ENCODE results near the gene POC1A. TPM values are rescaled to one million over a fixed set of nuclear protein-coding genes. Genes with fewer than 3 reads are reported as not detected.
"Not testable (repeated sequence)": the region's sequence is repeated elsewhere in the genome, so short reads cannot be mapped to it uniquely, and the experiment has no call there.

The POC1A gene
- polyA plus RNA-seq, 3 donors: 7.0 to 8.2 (median 8.1) TPM

DNA sequence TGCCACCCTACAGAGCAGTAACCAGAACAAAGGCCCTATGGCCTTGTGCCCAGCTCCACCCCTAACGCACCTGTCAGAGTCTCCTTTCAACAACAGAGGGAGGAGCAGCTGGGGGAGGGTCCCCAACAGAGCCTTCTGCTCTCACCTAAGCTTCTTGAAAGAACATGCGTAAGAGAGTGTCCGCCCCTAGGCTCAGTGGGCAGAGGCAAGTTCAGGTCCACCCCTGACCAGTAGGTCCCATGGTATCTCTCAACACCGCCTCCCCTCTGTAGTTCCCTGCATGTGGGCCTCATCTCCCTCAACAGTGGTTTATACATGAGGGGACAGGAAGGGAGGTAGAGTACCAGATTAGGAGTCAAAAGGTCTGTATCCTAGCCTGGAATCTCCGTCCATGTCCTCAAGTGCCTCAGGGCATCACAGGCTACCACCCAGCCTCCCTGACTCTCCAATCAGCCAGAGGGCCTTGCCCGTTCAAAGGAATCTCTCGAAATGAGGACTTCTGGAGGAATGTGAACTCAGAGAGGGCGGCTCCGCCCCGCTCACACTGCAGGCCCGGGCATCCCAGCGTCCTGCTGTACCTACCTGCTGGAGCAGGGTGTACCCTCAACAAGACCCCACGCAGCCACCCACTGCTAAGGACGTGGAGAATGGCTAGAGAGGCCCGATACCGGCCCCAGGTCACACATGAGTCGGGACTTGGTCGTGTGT, 680 bp downstream of the POC1A start:
- DNase-seq (ENCODE audit: low read depth in 3 of 3, low spot score in 2 of 3): no peak

DNA sequence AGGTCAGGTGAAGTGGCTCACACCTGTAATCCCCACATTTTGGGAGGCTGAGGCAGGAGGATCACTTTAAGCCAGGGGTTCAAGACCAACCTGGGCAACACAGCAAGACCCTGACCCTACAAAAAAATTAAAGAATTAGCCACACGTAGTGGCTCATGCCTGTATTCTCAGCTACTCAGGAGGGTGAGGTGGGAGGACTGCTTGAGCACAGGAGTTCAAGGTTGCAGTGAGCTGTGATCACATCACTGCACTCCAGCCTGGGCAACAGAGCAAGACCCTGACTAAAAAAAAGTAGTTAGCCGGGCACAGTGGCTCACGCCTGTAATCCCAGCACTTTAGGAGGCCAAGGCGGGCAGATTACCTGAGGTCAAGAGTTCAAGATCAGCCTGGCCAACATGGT, 2.2 kb downstream of the POC1A start:
- not testable (repeated sequence) for DNase-seq (ENCODE audit: low read depth in 3 of 3, low spot score in 2 of 3)

DNA sequence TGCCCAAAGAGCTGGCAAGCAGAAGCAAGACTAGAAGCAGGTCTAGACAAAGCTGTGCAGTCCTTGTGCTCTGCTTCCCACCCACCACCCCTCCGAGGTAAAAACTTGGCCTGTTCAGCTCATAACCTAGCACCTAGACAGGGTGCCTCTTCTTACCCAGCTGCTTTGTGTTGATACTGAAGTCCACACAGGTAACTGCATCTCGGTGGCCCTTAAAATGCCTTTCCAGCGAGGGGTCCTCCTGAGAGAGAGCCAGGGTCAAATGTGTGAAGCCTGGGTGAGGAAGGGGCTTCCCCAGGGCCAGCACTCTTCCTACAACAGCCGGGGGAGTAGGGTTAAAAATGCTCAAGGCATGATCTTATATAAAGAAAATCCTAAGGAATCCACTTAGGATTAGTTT, 3.4 kb downstream of the POC1A start:
- no peak for DNase-seq (ENCODE audit: low read depth in 3 of 3, low spot score in 2 of 3)

DNA sequence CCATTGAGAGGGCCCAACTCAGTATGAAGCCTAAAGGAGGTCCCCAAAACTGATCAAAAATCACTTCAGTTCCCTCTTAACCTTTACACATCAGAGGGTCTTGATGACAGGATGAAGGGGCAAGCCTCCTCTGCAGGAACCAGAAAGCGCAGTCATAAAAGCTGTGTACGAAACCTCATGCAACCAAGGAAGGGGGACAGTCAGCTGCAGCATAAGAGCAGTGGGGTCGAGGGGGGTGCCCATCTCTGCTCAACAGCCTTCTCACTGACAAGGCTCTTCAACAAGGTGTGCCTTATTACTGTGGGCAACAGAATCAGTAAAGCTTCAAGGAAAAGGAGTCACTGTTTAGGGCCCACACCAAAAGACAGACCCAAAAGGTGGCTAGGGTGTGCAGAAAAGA, 3.9 kb downstream of the POC1A start:
- DNase-seq (ENCODE audit: low read depth in 3 of 3, low spot score in 2 of 3): no peak

DNA sequence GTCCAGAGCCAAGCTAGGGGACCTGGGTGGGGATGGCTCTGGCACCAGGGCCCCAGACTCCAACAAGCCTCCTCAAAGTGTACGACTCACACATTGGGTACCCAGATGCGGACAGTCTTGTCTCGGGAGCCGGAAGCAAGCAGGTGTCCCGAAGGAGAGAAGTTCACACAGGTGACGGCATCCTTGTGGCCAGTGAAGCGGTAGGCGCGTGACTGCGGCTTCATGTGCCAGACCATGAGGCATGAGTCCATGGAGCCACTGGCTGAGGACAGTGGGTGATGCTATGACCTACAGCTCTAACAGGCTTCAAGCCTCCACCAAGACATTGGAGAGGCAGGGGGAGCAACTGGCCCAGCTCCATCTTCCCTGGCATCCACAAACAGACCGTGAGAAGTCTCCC, 4.5 kb downstream of the POC1A start:
- DNase-seq (ENCODE audit: low read depth in 3 of 3, low spot score in 2 of 3): no peak

DNA sequence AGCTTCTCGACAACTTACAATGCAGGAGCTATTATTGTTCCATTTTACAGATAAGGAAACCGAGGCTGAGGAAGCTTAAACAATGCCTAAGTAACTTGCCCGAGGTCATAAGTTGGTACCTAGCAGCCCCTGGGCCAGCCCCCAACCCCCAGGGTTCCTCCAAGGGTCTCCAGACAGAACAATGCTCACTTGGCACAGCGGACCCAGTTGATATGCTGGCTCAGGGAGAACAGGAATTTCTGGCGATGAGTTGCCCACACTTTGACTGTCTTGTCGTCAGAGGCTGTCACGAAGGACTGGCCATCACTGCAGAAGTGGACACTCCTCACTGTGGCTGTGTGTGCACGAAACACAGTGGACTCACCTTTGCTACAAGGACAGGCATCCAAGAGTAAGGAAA, 5.2 kb downstream of the POC1A start:
- DNase-seq (ENCODE audit: low read depth in 3 of 3, low spot score in 2 of 3): no peak

DNA sequence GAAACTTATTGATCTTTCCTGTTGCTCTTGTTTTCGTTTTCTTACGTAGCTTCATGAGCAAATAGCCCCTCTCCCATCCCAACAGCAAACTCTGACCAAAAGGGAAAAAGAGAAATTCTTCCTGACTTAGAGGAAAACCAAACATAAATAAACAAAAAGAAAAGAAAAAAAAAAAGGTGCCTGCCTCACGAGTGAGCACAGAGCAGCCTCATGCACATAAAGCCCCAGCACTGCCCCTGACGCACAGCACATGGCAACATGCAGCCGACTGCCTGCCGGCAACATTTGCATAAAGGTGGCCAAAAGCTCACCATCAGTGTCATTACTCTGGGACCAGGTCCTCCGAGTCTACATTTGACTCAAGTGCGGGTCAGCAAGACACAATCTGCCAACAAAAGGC, 6.4 kb downstream of the POC1A start:
- DNase-seq (ENCODE audit: low read depth in 3 of 3, low spot score in 2 of 3): no peak

DNA sequence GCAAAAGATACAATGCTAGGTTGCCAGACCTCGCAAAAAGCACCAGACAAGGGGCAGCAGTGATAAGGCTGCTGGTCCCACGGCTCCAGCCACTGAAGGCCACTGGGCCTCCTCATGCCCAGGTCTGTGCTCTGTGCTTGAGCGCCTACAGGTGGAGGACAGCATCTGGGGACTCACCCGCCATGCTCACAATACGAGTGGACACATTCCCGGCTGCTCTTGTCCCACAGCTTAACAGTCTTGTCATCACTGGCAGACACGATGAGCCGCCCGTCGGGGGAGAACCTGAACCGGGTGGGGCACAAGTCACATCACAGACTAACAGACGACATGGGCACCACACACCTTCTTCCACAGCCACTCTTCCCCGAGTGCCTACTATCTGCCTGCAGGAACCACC, 7.4 kb downstream of the POC1A start:
- no peak for DNase-seq (ENCODE audit: low read depth in 3 of 3, low spot score in 2 of 3)

DNA sequence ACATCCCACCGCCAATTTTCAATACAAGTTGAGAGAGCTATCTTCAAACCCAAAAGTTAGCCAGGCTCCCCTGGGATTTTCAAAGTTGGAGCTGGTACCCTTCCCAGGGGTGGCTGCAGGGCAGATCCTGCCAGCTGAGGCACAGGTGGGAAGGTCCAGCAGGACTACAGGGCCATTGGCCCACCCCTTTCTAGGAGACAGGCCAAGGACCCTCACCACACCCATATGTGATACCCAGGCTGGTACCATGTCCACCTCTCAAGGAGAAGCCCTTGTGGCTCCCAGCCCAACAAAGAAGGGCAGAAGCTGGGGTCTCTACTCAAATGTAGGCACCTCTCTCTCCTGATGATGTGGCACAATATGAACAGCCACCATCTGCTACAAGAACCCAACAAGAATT, 8.0 kb downstream of the POC1A start:
- no peak for DNase-seq (ENCODE audit: low read depth in 3 of 3, low spot score in 2 of 3)

DNA sequence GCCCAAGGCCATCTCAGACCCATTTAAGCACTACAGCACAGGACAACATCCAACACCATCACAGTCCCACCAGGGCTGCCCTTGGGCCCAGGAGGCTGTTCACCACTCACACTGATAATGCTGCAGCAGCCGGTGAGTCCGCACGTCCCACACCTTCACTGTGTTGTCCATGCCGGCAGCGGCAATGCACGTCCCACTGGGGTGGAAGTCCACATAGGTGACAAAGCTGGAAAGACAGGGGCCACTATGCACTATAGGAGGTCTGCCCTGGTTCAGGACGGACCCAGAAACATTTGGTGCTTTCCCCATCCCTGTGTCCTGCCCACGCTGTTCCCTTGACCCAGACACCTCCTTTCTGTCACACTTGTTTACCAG, 8.5 kb downstream of the POC1A start:
- DNase-seq (ENCODE audit: low read depth in 3 of 3, low spot score in 2 of 3): no peak

DNA sequence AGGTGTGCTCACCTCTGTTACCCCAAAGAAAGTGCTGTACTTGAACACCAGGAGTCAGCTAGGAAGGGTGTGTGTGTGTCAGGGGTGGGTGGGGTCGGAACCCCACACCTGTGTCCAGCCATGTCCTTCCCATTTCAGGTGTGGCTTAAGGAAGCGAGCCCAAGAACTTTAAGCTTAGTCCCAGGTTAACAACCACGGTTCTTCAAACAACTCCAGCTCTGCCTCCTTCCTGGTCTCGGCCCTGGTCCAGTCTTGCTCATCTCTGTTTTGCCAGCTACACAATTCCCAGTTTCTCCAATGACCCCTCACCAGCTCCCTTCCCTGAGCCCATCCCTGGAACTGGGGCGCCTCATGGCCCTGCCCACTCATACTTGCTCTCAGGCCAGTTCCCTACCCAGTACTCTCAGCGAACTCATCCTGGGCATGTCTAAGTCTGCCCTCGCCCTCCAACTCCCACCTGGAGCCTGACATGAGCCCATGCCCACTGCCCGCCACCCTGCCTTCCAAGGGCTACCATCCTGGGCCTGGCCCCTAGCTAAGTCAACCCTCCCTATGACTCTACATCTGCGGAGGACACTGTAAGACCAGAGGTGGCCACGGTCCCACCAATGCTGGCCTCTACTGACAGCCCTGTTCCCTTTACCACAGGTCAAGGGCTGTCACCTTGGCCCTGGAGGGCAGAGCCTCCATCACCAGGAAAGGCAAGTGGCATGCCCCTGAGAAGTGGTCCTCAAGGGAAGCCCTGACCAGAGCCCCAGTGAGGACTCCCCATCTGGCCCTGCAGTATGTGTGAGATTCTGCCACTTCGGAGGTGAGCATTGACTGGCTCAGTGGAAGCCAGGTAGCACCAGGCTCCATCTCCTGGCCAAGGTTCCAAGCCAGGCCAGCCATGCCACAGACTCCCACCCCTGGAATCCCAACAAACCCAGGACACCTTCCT, 9.2 kb downstream of the POC1A start:
- no peak for DNase-seq (ENCODE audit: low read depth in 3 of 3, low spot score in 2 of 3)

DNA sequence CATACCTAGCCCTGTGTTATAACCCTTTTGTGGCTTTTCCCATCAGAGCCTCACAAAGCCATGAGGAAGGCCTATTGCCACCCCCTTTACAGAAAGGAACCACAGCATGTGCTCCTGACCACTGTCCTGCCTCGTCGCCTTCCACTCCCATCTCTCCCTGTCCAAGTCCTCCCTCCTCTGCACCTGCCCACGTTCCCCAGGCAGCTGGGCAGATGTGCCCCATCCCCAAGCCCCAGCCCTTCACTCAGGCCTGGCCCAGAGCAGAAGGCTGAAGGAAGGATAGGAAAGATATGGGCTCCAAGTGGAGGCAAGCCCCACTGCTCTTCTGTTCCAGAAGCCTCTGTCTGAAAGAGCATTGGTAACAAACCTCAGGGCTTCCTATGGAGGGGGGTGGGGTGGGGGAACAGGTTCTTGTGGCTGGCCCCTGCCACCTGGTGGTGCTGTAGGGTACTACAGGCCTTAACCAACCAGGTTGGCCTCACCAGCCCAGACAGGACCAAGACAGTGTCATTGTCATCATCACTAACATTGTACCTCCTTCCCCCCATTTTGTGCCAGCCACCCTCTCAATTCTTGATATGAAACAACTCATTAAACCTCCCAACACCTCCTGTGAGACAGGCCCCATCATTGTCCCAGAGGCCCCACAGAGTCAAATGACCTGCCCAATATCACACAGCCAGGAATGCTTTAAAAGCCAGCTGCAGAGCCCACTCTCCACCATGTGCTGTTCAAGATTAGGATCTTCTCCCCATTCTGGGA, 10.0 kb downstream of the POC1A start:
- peak; percentile 33 to 63 (median 42) for DNase-seq (ENCODE audit: low read depth in 3 of 3, low spot score in 2 of 3)

DNA sequence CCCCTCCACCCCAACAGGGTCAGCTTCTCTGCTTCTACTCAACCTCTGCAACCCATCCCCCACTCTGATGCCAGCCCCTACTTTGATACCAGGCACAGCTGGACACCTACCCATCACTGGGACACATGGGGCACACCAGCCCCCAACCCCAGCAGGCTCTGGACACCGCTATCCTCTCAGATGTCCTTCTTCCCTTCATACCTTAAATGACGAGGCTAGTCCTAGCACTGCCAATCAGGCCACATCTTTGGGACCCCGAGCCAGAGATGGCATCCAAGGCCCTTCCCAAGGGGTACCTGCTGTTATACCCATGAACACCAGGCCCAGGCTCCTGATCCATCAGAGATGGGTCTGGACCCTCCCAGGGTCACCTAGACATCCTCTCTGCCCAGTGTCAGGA, 10.6 kb downstream of the POC1A start:
- no peak for DNase-seq (ENCODE audit: low read depth in 3 of 3, low spot score in 2 of 3)

DNA sequence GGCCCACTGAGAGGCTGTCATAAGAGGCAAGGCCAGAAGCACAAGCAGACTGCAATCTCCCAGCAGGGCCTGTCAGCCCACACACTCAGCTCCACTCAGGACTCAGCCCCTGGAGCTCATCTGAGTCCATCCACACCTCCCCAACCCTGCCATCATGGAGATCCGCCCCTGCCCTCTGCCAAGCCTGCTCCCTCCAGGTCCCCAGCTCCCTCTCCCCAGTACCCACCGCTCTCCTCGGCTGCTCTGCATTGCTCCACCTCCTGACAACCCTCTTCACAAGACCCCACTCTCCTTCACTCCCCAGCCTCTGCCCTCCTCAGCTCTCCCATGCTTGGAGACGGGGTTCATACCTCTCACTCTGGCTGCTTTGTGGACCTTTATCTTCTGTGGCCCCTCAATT, 11.1 kb downstream of the POC1A start:
- DNase-seq (ENCODE audit: low read depth in 3 of 3, low spot score in 2 of 3): no peak

DNA sequence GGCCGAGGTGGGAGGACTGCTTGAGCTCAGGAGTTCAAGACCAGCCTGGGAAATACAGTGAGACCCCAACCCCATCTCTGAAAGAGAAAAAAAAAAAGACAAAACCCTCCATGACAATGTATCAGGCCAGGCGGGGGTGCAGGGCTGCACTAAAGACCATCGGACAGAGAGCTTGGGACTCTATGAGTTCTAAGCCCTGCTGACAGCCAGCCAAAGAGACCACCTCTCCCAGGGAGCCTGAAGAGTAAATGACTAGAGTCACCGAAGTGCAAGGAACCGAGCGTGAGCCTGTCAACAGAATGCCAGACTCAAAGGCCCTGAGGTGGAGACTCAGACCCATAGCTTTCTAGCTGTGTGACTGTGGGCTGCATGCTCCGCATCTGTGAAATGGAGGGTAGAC, 12.5 kb downstream of the POC1A start:
- DNase-seq (ENCODE audit: low read depth in 3 of 3, low spot score in 2 of 3): no peak

DNA sequence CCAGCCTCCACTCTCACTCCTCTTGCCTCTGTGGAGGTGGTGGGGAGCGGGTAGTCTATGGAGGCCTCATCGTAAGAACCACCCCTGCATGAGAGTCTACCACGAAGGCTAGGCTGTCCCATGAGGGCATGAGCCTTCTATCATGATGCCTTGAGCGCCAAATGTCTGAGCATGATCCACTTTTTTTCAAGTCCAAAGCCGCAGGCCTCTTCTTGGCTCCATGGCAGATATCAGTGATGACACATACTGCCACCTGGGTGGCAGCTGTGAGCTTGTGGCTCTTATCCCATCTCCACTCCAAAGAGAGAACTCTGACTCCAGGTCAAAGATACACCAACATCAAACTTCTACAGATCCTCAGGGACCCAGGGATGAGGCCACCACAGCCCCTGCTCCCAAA, 13.5 kb downstream of the POC1A start:
- DNase-seq (ENCODE audit: low read depth in 3 of 3, low spot score in 2 of 3): no peak

DNA sequence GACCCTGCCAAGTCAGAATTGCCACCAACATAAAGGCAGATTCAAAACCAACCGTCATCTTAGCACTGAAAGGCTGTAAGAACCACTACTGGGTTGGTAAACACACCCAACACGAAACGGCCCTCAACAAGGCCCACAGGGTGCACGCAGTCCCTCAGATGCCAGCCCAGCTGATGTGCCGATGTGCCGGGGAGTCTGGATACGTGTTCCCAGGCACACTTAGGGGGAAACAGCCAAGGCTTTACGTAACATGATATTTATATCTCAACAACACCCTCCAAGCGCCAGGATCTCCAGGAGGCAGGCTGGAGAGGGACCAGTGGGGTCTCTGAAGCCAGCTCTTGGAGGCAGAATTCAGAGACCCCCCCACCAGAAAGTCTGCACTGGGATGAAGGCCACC, 14.2 kb downstream of the POC1A start:
- DNase-seq (ENCODE audit: low read depth in 3 of 3, low spot score in 2 of 3): no peak

DNA sequence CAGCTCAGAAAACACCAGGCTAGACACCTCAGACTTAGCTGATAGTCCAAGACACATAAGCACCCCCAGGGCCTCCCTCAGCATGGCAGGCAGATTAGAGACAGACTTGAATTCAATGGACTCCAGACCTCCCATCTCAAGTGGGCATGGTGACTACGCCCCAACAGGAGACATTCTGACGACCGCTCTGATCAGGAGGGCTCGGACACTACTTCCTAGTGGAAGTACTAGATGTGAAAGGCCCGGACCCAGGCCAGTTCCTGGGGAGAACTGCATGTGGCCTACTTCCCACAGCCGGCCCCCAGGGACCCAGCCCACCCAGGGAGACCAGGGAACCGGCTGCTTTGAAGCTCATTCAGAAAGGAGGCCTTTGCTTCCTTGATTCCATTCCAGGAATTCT, 16.9 kb downstream of the POC1A start:
- no peak for DNase-seq (ENCODE audit: low read depth in 3 of 3, low spot score in 2 of 3)

DNA sequence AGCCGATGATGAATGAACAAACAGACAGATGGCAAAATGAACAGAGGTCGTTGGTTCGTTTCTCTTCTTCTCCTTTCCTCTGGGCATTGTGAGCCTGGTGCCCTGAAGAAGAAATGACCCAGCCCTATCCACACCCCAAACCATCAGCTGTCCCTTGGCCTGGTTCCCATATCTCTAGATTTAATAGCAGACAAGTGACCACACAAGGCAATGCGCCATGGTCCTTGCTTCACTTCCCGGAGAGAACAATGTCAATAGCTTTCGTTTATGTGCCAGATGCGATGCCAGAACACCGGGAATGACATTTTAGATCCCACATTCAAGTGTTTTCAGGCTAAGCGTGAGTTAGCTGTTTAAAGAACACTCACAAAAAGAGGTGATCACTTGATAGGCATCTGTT, 17.7 kb downstream of the POC1A start:
- no peak for DNase-seq (ENCODE audit: low read depth in 3 of 3, low spot score in 2 of 3)

DNA sequence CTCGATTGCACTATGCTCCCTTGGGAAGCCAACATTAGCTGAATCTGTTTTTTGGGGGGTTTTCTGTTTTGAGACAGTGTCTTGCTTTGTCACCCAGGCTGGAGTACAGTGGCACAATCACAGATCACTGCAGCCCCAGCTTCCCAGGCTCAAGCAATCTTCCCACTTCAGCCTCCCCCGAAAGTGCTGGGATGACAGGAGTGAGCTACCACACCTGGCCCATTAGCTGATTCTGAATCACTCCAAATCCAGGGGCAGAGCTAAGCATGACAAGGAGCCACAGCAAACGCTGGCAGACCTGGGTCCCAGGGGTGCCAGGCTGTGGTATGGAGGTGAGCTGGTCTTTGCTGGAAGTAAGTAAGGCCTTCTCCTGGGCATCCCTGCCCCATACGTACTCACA, 18.9 kb downstream of the POC1A start:
- DNase-seq (ENCODE audit: low read depth in 3 of 3, low spot score in 2 of 3): no peak

DNA sequence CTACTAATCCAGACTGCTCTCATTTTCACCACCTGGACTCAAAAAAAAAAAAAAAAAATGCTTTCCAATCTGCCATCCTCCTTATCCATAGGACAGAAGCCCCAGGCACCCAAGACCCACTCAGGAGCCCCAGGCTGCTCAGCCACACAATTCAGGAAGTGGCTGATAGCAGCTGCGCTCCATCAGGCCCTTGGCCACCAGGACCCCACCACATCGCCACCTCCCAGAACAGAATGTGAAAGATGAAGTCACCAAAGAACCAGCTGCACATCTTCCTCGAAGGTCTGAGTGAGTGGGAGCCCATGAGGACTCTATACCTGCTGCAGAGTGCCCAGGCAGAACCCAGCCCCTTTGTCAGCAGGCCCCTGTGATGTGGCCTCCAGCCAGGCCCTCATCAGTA, 19.5 kb downstream of the POC1A start:
- no peak for DNase-seq (ENCODE audit: low read depth in 3 of 3, low spot score in 2 of 3)

DNA sequence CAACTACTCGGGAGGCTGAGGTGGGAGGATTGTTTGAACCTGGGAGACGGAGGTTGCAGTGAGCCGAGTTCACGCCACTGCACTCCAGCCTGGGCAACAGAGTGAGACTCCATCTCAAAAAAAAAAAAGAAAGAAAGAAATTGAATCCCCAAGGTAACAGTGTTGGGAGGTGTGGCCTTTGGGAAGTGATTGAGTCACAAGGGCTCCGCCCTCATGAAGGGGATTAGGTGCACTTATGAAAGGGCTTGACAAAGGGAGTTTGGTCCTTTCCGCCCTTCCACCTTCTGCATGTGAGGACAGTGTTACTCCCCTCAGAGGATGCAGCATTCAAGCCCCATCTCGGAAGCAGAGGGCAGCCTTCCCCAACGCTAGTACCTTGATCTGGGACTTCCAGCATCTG, 21.3 kb downstream of the POC1A start:
- no peak for DNase-seq (ENCODE audit: low read depth in 3 of 3, low spot score in 2 of 3)

Measured in right renal cortex interstitium (tissue), 3 donors.